AG09309 (cell line): ENCODE data around the gene SOX21.

Source experiments
- DNase-seq: peaks from one replicate; pipeline ENCODE4 v3.0.0-alpha.2; 2010; ENCODE audit warnings: low read depth
- H3K4me3 ChIP-seq: 2 replicates; pipeline ENCODE4 v1.5.1; 2011; ENCODE audit warnings: mild to moderate bottlenecking, low read depth, low read length, moderate library complexity; ENCODE audit not compliant: control insufficient read depth
- TF ChIP-seq, protein P1 (sequence below): IDR thresholded peaks from 2 replicates; pipeline ENCODE4 v1.5.1; 2011; ENCODE audit warnings: mild to moderate bottlenecking, low read depth, low read length, inconsistent platforms; ENCODE audit not compliant: insufficient read depth, control insufficient read depth; ENCODE audit errors: missing control alignments

SOX21 gene

GRCh38 chr13:94709001-94709834 lies 3.1 kb downstream of the SOX21 start:
- H3K4me3 ChIP-seq: no peak overlapping the region
- no peak for DNase-seq
- TF ChIP-seq, protein P1, sequence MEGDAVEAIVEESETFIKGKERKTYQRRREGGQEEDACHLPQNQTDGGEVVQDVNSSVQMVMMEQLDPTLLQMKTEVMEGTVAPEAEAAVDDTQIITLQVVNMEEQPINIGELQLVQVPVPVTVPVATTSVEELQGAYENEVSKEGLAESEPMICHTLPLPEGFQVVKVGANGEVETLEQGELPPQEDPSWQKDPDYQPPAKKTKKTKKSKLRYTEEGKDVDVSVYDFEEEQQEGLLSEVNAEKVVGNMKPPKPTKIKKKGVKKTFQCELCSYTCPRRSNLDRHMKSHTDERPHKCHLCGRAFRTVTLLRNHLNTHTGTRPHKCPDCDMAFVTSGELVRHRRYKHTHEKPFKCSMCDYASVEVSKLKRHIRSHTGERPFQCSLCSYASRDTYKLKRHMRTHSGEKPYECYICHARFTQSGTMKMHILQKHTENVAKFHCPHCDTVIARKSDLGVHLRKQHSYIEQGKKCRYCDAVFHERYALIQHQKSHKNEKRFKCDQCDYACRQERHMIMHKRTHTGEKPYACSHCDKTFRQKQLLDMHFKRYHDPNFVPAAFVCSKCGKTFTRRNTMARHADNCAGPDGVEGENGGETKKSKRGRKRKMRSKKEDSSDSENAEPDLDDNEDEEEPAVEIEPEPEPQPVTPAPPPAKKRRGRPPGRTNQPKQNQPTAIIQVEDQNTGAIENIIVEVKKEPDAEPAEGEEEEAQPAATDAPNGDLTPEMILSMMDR: no peak

DNA sequence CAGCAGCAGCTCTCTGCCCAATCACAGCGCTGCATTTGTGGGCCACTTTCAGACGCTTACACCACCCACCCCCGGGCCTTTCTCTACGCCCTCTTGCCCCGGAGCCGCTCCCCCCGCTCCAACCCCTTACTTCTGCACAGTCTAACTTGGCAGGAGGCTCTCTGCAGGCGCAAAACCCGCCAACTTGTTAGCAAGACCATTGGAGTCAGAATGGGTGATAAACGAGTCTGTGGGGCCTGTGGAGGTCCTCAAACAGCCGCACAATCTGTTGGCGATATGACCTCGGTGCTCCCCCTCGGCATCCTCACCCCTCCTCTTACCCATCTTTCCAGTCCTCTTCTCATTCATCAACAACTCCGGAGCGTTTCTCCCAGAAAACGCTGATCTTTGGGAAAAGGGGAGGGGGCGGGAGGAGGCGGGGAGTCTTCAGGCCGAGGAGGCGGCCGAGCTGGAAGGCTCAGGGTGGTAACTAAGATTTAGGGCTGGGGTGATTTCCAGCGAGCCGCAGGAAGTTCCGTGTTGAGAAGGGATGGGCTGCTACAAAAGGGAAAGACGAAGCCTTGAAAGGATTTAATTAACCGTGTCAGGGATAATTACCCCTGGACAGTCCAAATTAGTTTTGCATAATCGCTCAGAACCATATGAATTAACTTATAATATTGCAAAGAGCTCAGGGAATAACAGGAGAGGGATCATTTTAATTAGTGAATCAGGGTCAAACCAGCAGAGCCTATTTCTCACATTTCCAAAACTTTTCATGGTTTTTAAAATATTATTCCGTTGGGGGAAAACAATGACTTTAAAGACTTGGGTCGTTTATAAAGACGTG lies 4.1 kb downstream of the SOX21 start:
- no peak for DNase-seq
- TF ChIP-seq, protein P1: no peak
- H3K4me3 ChIP-seq: no peak overlapping the region

DNA sequence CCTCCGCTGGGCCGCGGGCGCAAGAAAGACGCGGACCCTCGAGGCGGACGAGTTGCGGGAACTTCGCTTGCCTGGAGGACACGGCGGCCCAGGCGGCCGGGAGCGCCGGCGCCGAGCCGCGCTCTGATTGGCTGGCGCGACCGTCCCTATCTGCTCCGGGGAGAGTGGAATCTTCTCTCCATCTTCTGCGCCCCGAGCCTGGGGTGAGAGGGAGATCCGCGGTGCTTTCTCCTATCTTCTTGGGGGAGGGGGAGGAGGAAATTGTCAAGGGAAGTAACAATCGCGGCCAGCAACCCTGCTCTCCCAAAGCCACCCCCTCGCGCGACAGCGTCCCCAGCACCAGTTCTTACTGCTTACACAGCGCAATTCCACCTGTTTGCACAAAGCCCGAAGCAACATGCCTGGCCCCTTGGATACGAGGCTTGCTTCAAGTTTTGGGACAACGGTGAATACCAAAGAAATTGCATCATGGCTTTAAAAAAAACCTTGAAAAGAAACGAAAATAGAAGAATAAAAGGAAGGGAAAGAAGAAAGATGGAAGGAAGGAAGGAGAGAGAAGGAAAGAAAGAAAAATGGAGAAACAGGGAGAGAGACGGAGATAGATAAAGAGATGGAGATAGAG lies 4.8 kb downstream of the SOX21 start:
- H3K4me3 ChIP-seq: no peak overlapping the region
- DNase-seq: no peak
- TF ChIP-seq, protein P1: no peak

- DNase-seq: no peak
- TF ChIP-seq, protein P1: no peak
These were observed 5.4 kb downstream of the SOX21 start for GRCh38 chr13:94706843-94707399.

DNA sequence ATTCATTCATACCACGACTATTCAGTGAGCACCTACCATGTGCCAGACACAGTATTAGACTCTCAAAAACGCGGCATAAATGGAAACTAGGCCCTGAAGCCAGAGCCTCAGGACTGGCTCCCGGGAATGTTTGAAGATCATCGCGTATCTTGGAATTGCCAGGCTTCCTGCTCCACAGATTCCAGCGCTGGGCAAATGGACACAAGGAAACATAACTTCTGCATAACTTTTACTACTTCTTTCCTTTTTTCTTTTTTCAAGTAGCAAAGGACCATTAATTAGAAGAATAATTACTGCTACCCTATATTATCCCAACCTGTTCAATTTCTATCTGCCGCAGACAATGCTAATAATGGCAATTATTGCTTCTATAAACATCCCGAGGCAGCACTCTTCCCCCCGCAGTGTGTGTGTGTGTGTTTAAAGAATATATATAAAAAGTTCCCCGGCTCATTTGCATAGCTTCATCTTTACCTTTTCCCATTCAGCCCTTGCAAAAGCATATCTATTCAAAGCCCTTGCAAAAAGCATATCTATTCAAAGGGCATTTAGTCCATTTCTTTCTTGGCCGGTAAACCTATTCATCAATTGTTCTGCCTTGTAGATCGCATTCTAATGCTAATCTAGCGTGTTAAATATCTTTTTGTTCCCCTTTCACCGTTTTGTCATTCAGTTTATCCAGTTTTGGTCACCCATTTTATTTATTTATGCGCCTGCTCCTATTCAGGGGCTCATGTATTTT lies 6.1 kb downstream of the SOX21 start:
- no peak for DNase-seq
- no peak overlapping the region for H3K4me3 ChIP-seq
- TF ChIP-seq, protein P1: no peak

More at GRCh38 chr13:94706843-94707399, 5.4 kb downstream of the SOX21 start:
- no peak overlapping the region for H3K4me3 ChIP-seq
